Occipital lobe (tissue), 2 donors: ENCODE results near the gene KIFC1. TPM values are rescaled to one million over a fixed set of nuclear protein-coding genes. Genes with fewer than 3 reads are reported as not detected.

ENCODE experiments used
- DNase-seq: peaks from one replicate; lab custom pipeline; 2025; lab: John Stamatoyannopoulos, UW
- total RNA-seq: library from RNA; depleted of rRNA; stranded (reverse); fragments of >200 nt; gene quantifications from one replicate; pipeline ENCODE4 v1.2.3, GENCODE V29; 2014

Gene KIFC1
- total RNA-seq, 1 donor from 2014 or later = 3.6 TPM

DNA sequence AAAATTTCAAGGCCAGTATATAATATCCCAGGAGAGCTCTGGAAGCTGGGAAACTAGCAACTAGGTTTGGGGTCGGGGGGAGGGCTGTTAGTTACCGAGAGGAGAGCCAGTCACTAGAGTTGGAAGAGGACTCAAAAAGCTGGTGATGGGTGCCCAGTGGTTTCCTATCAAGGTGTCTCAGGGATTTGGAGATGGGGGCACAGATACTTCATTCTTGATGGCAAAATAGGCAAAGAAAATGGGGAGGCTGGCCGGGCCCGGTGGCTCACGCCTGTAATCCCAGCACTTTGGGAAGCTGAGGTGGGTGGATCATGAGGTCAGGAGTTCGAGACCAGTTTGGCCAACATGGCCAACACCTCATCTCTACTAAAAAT, 20.0 kb downstream of the KIFC1 start:
- no peak for DNase-seq

DNA sequence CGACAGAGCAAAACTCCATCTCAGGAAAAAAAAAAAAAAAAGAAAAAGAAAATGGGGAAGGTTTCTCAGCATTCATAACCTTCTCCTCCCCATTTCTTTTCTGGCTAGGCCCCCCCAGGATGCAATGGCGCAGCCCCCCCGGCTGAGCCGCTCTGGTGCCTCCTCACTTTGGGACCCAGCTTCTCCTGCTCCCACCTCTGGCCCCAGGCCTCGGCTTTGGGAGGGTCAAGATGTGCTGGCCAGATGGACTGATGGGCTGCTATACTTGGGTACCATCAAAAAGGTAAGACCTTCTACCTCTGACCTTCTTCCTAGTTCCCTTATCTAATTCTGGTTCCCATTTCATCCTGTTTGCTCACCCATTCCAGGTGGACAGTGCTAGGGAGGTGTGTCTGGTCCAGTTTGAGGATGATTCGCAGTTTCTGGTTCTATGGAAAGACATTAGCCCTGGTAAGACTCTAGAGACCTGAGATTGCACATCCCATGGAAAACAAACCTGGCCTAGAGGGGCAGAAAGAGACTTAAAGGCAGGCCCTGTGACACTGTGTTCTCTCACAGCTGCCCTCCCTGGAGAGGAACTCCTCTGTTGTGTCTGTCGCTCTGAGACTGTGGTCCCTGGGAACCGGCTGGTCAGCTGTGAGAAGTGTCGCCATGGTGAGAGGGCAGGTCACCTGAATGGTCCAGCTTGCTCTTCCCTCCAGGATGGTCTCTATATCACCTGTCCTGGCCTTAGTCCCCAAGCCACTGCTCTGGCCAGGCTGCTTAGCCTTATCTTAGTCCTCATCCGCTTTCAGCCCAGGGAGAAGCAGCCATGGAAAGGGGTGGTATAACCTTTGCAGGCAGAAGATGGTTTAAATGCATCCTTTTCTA, 20.8 kb downstream of the KIFC1 start:
- DNase-seq = no peak

DNA sequence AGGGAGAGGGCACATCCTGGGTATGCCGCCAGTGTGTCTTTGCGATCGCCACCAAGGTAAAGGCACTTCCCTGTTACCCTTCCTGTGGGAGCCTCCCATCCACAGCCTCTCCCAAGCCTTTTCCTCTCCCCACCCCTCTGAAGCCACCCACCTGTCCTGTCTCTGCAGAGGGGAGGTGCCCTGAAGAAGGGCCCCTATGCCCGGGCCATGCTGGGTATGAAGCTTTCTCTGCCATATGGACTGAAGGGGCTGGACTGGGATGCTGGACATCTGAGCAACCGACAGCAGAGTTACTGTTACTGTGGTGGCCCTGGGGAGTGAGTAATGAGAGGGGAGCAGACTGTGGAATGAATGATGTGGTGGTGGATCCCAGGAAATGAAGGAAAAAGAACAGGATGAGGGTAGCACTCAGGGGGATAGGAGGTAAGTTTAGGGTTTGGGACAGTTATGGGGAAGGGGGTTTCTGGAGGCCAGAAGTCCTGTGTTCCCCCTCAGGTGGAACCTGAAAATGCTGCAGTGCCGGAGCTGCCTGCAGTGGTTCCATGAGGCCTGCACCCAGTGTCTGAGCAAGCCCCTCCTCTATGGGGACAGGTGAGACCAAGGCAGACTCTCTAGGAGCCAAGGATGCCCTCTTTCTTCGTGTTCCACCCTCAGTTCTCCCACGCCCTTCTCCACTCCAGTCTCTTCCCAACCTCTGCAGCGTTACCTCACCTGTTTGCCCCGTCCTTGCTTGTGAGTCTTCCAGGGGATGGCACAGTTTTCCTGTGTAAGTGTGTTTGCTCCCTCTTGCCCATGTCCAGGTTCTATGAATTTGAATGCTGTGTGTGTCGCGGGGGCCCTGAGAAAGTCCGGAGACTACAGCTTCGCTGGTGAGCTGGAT, 21.9 kb downstream of the KIFC1 start:
- no peak for DNase-seq

DNA sequence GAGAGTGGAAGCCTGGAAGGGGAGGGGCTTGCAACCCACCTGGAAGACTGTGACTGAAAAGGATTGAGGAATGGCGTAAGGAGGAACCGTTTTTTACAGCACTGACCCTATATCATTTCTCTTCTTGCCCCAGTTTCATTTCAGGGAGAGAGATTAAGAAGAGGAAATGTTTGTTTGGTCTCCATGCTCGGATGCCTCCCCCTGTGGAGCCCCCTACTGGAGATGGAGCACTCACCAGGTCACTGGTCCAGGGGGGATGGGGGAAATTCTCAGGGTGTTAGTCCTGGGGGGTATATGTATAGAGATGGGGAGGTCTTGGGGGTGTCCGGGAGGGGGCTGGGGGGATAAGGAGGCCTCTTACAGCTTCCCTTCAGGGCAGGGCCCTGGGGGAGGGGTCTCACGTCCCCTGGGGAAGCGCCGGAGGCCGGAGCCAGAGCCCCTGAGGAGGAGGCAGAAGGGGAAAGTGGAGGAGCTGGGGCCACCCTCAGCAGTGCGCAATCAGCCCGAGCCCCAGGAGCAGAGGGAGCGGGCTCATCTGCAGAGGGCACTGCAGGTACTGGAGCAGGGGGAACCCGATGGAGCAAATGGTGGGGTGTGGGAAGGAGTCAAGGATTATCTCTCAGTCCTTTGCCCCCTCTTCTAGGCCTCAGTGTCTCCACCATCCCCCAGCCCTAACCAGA, 23.1 kb downstream of the KIFC1 start:
- DNase-seq = no peak

DNA sequence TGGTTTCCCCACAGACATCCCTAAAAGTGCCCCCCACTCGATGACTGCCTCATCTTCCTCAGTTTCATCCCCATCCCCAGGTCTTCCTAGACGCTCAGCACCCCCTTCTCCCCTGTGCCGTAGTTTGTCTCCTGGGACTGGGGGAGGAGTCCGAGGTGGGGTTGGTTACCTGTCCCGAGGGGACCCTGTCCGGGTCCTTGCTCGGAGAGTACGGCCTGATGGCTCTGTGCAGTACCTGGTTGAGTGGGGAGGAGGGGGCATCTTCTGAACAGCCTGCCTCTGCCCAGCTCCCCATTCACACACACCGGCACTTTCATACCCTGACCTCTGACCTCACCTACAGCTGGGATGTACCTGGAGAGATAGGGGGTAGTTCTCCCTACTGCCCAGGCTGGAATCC, 24.2 kb downstream of the KIFC1 start:
- DNase-seq = no peak

DNA sequence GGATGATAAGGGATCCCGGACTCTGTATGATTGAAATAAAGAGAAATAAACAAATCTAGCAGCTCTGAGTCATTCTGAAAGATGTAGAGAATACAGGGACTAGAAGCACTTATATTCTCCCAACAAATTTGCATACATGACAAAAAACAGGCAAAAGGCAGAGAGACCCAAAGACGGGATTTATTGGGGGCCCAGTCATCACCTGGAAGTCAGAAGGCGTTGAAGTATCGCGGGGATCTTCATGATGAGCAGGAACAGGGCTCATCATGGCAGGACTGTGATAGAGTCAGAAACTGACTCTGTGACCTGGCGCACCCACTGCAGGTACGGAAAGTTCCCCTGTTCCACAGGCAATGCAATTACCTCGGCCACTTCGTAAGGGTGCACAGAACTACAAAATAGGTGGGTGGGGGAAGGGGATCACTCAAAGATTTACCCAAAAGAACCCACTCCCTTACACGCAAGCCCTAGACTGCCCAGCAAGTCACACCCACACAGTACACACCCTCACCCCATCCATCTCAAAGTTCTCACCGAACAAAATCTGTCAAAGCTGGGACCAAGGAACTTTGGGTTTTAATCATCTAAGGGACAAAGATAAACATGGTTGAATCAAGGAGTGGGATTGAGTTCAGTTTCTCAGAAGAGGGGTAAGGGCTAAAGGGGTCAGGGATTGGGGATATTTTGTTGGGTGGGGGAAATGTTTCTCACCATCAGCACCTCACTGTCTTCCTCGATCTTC, 24.9 kb downstream of the KIFC1 start:
- no peak for DNase-seq

DNA sequence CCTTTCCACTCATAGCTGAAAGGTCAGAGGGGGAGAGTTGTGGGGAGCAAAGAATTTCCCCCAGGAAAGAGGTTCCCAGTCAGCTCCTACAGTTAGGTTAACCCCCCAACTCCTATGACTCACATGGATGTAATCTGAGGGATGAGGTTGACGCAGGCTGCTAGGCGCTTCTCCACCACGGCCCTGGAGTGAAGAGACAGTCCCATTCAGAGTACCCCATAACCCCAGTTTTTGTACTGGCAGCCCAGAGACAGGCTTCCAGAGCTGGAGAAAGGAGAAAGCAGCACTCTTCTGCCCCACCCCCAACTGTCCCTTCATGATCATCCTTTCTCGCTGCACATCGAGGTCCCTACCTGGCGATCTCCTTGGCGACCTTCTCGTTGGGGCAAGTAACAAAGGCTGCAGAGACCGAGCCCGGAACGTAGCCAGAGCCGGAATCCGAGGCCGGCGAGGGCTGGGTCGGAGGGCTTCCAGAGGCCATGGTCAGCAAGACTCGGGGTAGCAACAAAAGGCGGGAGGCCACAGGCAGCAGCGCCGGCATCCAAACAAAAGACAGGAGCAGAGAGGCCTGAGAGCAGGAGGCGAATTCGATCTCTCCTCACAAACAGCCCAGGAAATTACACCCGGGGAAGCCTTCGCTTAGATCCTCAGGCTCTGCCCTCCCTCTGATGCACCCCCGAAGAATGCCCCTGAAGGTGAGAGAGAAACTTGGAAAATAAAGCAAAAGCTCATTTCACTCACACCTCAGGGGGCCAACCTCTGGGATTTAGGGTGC, 25.7 kb downstream of the KIFC1 start:
- DNase-seq = no peak

DNA sequence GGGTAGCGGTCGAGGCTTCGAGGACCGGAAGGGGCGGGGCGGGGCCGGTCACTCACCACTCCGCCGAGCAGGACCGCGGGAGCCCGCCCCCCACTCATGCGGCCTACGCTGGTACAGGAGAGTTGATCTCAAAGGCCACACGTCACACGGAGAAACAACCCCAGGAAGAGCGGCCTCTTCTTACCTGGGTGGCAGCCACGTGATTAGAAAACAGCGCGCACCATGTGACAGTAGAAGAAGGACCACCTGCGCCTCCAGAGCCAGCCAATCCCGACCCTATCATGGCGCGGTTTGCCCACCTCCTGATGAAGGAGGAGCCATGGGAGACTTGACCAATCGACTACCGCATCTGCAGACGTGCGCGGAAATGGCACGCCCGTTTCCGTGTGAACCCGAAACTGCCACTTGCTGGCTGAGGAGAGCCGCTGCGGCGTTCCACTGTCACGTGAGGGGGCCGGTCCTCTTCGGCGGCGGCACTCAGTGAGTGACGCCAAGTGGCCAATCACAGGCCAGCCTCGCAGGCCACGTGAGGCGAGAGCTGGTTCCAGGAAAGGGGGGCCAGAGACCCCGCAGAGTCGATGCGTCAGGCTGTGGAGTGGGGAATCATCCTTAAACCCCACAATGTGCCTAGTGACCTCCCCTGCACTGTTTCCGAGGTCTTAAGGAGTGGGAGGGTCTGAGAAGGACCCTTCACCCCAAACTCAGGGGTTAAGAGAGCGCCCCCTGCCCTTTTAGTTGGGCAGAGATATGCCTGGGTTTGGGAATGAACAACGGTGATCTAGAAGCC, 26.5 kb downstream of the KIFC1 start, which contains the start of gene CUTA:
Gene CUTA (minus strand): TSS at position 205 of the 787 bp plus-strand sequence. CDS start 107 bp downstream, at position 98.
- peak; percentile 99 for DNase-seq

DNA sequence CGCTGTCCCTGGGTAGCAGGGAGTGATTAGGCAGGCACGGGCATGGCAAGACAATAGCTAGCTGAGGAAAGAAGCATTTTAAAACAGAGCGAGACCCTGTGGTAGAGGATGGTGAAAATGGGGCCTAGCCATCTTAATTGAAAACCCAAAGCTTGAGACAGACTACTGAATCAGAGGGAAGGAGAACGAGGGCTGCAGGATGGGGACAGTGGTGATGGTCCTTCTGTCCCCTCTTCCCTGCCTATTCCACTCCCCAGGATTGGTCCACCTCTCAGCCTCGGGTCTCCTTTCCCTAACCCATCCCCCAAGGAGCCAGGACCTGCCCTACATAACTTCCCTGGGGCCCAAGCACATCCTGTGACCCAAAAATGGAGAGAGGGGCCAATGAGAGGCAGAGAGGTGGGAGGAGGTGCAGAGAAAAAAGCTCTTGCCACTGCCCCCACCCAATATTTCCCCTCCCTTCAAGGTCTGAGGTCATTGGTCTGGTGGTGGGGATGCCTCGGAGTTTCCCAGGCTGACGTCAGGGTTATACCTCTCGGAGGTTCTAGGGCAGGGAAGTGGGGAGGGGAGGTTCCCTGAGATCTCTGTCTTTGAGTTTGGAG, 27.2 kb downstream of the KIFC1 start:
- no peak for DNase-seq

DNA sequence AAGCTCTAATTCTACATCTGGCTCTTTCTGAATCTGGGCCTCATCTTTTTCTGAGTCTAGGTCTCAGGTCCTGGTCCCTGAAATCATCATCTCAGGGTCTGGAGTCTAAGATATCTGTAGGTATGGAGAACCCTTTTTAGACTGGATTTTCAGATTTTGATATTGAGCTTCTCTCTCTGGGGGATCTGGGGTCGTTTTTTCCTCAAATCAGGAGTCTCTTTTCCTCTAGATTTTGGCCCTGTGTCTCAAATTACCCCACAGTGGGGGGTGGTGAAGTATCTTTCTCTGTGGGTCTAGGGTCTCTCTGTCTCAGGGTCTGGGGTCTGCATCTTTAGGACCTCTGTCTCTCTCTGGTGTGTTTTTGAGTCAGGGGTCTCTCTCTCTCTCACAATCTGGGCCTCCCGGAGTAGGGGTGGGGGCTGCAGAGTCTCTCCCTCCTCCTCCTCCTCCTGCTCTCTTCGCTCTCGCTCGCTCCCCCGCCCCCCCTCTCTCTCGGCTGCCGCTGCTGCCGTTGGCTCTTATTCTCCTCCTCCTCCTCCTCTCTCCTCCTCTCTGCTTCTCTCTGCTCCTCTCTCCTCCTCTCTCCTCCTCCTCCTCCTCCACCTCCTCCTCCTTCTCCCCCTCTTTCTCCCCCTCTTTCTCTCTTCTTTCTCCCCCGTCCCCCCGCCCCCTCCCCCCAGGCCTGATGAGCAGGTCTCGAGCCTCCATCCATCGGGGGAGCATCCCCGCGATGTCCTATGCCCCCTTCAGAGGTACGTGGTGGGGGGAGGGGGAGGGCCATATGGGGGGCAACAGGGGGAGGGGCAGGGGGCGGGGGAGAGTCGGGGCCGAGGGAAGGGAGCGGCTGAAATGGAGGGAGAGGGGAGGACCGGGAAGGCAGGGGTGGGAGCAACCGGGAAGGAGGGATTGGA, 28.2 kb downstream of the KIFC1 start, which contains the start of gene SYNGAP1:
Gene SYNGAP1 (plus strand): TSS at position 486 of the 911 bp plus-strand sequence. CDS start 200 bp downstream, at position 686.
- peak; percentile 59 for DNase-seq

DNA sequence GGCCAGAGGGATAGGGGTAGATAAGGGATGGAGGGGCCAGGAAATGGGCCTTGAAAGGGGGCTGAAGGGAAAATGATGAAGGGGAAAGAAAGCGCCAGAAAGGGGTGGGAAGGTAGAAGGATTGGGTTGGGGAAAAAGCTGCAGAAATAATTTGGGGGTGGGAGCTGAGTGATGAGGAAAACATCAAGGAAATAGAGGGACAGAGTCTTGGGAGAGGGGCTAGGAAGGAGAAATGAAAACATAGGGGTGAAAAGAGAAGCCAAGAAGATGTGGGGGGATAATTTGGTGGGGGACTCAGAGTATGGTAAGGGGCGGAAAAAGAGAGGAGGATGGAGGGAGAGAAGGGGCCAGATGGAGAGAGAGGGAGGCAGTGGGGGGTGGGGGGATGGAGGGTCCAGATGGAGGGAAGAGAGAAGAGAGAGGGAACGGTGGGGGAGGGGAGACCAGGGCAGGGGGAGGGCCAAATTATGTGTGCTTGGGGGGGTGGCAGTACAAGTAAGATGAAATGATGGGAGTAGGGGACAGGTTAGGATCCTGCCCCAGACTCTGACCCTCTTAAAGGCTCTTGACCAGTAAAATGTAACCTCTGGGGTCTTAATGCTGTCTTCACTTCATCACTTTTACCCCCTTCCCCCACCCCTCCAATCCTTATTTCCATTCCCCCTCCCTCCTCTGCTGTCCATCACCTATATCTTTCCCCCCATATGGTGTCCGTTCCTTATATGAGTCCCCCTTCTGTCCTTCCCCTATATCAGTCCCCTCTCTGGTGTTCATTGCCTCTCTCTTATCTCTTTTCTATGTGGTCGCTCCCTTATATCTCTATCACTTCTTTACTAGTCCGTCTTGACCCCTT, 29.1 kb downstream of the KIFC1 start:
- DNase-seq = no peak

DNA sequence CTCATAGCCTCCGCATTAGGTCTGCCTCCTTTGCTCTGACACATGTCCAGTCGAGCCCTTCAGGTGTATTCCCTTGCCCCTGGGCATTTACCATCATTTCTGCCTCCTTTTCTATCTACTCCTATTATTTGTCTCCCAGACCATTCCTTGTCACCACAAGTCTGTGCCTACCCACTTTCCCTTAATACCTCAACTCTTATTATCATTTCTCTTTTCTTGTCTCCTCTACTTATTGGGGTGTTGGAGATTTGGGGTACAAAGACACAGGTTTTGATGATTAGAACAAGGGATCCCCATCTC, 29.7 kb downstream of the KIFC1 start:
- no peak for DNase-seq

DNA sequence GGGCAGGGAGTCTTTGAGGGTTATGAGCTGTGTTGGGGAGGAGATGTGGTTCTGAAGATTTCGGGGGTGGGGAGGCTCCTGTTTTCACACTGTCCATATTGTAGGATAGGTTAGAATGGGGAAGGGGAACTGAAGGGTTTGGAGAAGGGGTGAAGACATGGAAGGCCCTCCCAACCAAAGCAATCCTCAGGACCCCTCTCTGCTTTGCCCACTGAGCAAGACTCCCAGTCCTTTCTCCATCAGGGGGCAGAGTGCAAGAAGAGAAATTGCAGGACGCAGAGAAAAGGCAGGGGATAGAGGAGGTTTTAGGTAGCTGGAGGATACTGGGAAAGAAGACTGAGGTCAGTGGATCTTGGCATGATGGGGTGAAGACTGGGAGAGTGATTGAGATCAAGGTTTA, 32.2 kb downstream of the KIFC1 start:
- DNase-seq = no peak

DNA sequence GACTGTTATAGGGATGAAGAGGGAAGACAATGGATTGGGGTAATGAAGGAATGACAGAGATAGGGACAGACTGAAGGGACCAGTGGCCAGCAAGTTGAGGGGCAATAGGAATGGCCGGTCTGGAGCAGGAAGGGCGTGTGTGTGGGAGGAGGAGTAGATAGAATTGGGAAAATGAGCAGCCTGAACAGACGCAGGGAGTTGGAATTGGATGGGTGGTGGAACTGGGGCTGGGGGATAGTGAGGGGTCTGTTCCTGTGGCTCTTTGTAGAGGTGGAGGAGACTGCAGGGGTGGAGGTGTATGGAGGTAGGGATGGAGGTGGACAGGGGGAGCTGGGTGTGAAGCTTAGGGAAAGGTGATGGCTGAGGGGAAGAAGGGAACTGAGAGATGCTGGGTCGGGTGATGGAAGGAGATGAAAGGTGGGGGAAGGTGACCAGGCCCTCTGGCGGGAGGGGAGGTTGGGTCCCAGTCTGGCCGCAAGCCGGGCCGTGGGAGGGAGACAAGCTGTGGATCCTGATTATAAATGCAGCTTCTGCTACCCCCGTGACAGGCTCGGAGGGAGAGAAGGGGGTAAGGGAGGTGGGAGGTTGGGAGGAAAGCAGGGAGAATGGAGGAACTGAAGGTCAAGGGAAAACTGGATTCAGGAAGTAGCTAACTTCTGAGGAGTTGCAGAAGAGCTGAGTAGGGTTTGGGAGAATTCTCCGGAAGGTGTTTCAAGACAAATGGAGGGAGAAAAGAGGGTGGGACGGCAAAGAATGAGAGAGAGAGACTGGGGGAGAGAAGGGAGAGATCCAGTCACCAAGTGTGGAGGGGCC, 33.4 kb downstream of the KIFC1 start:
- no peak for DNase-seq

DNA sequence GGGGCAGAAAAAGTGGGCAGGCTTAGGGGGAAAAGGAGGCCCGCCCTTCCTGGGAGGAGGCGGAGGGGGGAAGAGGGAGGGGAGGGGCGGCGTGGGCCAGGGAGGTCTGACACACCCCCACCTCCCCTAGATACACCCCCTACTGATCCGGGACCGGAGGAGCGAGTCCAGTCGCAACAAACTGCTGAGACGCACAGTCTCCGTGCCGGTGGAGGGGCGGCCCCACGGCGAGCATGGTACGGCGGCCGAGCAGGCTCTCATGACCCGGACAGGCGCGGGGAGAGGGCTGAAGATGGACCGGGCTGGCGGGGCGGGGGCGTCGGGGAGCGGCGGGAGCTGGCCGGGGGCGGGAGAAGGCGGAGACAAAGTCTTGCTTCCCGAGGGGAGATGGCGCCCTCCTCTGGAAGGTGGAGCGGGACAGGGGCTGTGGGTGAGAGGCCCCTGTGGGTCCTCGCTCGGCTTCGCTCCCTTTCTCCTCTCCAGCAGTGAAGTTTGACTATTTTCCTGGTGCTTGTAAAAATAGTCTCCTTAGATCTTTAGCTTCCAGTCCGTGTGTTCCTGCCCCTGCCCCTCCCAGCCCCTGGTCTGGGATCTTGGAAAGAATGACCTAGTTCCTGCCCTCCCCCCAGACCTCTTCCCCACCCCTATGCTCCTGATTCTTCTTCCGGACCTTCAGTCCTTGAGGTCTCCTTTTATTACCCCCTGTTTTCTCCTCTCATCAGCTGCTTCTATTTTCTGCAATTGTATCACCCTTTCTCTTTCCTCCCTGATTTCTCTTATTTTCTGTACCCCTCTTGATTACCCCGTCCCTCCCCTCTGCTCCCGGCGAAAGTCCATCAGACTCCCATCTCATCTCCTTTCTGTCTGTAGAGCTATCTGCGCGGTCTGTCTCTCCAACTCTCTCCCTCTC, 34.3 kb downstream of the KIFC1 start:
- DNase-seq = peak; percentile 71
